Omental fat pad (tissue), 4 donors: ENCODE measurements around the gene NTM. TPM values are rescaled to one million over a fixed set of nuclear protein-coding genes. Genes with fewer than 3 reads are reported as not detected.

ENCODE experiments used
- ATAC-seq: fragments of 150-250 bp; one replicate; pipeline ENCODE4 v1.9.1; 2016; ENCODE audit warnings: mild to moderate bottlenecking, moderate library complexity; ENCODE audit not compliant: low FRiP score
- DNase-seq: peaks from one replicate; pipeline ENCODE4 v3.0.0-alpha.2; 2019; ENCODE audit warnings: low spot score
- CTCF ChIP-seq, 3 donors: fragments of 450-650 bp; IDR thresholded peaks; one replicate each; pipeline ENCODE4 v1.5.1; 2016 to 2017; ENCODE audit warnings: antibody characterized with exemption in 3 of 3, mild to moderate bottlenecking in 3 of 3, moderate library complexity in 2 of 3
- total RNA-seq, 4 donors: library from RNA; depleted of rRNA; stranded (reverse); fragments of >200 nt; gene quantifications; one replicate each; pipeline ENCODE4 v1.1.0, GENCODE V29; 2016

The NTM gene
- total RNA-seq, 4 donors from 2014 or later, result 0.56 to 5.5 (median 2.4) TPM

DNA sequence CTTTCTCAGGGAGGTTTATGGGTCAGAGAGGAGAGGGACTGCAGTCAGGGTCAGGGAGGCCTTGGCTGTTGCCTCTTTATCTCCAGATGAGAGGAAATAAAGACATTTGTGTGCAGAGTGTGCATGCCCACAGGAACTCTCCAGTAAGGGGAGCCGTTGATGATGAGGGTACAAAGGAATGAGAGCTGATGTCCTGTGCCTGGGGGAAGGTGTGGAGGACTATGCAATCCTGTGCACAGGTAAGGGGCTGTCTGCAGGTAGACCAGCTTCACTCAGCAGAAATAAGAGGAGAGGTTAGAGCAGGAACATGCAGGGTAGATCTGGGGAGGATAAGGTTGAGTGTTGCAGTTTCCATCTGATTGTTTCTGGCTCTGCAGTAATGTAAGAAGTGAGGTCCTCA, 132.6 kb downstream of the NTM start:
- no peak for TF ChIP-seq CTCF (IDR thresholded peaks at IDR 0.05)
- DNase-seq, result no peak
- no peak for ATAC-seq

GRCh38 chr11:131504199-131504949, 134.0 kb downstream of the NTM start:
- DNase-seq (no peak), ATAC-seq (no peak)
- TF ChIP-seq CTCF (IDR thresholded peaks at IDR 0.05), result no peak

DNA sequence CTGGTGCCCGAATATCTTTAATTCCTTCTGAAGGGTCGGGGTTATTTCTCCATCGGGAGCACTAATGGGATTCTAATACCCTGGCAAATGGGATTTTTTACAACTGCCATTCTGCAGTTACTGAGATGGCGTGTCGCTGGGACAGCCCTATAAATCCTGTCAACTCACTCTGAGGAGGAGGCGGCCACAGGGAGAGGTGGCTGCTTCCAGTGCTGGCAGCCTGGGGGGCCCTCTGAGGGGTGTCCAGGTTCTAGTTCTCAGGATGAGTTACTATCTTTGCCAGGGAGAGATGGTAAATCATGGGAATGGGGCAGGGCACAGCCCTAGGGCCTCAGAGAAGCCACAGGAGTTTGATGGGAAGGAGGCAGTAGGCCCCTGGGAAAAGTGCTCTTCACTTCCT, 135.9 kb downstream of the NTM start:
- DNase-seq (no peak), ATAC-seq (no peak)
- no peak for TF ChIP-seq CTCF (IDR thresholded peaks at IDR 0.05)

- DNase-seq, result no peak
- ATAC-seq, result no peak
- no peak for TF ChIP-seq CTCF (IDR thresholded peaks at IDR 0.05)
Measured at GRCh38 chr11:131510662-131511061, 140.2 kb downstream of the NTM start.

DNA sequence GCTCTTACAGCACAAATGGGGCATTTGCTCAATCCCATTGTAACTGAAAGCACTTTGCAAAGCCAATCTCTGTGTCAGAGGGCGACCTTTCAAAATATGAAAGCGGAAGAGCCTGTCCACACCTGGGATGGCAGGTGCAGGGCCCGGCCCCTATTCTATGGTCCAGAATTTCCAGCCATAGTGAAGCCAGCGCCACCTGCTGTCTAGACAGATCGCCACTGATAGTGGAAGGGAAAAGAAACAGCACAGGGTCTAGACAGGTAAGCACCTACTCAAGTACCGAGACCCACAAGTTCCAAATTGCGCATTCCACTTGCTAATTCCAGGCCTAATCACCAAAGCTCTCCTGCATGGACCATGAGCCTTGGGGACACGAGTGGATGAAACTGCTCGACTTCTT, 141.4 kb downstream of the NTM start:
- no peak for DNase-seq
- TF ChIP-seq CTCF (IDR thresholded peaks at IDR 0.05), result no peak
- peak; percentile 41 for ATAC-seq

- ATAC-seq, result no peak
- DNase-seq, result no peak
- no peak for TF ChIP-seq CTCF (IDR thresholded peaks at IDR 0.05)
Measured at GRCh38 chr11:131512228-131512627, 141.8 kb downstream of the NTM start.

DNA sequence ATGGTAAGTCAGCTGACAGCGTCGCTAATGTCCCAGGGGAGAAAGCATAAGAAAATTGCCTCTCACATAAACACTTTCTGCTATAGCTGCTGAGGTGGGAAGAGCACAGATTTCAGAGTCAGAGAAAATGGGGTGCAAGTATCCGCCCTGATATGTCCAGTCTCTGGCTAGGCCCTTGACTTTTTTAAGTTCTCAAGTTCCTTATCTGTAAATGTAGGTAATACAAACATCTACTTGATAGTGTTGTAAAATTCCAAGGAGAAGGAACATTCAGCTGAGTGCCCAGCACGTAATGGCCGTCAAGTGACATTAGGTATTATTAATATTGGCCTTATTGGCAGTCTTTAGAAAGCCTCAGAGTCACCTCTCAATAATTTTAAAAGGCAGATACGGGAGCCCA, 143.6 kb downstream of the NTM start:
- TF ChIP-seq CTCF (IDR thresholded peaks at IDR 0.05), result no peak
- no peak for ATAC-seq

More for the DNA sequence above, 143.6 kb downstream of the NTM start:
- no peak for DNase-seq
